Stimulated activated naive CD8-positive, alpha-beta T cell treated with anti-CD3 and anti-CD28 coated beads, Interleukin-15, amount 100 ng/mL, for 72 hours (primary cell): Measurements from ENCODE around the gene OR52J3.

Experiments used
- ATAC-seq: fragments of 150-1000 bp; cut with Tn5 transposase; 2 replicates; pipeline ENCODE4 v1.10.0; 2021; ENCODE audit warnings: mild to moderate bottlenecking, moderate library complexity
- DNase-seq, 2 donors: peaks; one replicate each; pipeline ENCODE4 v3.0.0; 2021 to 2022
- H3K27ac Mint-ChIP-seq, 2 donors: one replicate each; pipeline ENCODE4 v1.8.0; 2022; ENCODE audit warnings: mild to moderate bottlenecking in 2 of 2, mixed read lengths in 2 of 2, moderate library complexity in 2 of 2
- H3K27me3 Mint-ChIP-seq: one replicate; pipeline ENCODE4 v1.8.0; 2022; ENCODE audit warnings: mixed read lengths
- H3K4me1 Mint-ChIP-seq: one replicate; pipeline ENCODE4 v1.8.0; 2022; ENCODE audit warnings: mild to moderate bottlenecking, mixed read lengths
- H3K4me3 Mint-ChIP-seq, 2 donors: one replicate each; pipeline ENCODE4 v1.8.0; 2022; ENCODE audit warnings: mild to moderate bottlenecking in 2 of 2, mixed read lengths in 2 of 2, moderate library complexity in 1 of 2
- H3K9me3 Mint-ChIP-seq, 2 donors: one replicate each; pipeline ENCODE4 v1.8.0; 2022; ENCODE audit warnings: mixed read lengths in 2 of 2

OR52J3 gene

GRCh38 chr11:5069272-5069671 lies 22.9 kb downstream of the OR52J3 start, which contains the start of gene OR52E1:
OR52E1 (plus strand) TSS chr11:5069572.
- ATAC-seq (no peak), DNase-seq (no peak)
- Mint-ChIP-seq H3K9me3 (no peaks in the 10 kb centered on the region), H3K27me3 (no peaks in the 10 kb centered on the region), H3K4me1 (no peaks in the 10 kb centered on the region), H3K4me3 (no peak within 1 kb of the TSS), H3K27ac (no peak within 1 kb of the TSS)

- H3K27ac Mint-ChIP-seq: no peak overlapping the region
- H3K27me3 Mint-ChIP-seq: peaks cover 11% of the 10 kb centered on the region
- no peaks in the 10 kb centered on the region for H3K9me3 Mint-ChIP-seq
- H3K4me3 Mint-ChIP-seq: no peak overlapping the region
- no peak for DNase-seq
- no peak for ATAC-seq
- H3K4me1 Mint-ChIP-seq: no peaks in the 10 kb centered on the region
Observed at GRCh38 chr11:5071799-5072198, 25.5 kb downstream of the OR52J3 start.

GRCh38 chr11:5081405-5081804 lies 35.1 kb downstream of the OR52J3 start:
- Mint-ChIP-seq H3K9me3 (no peaks in the 10 kb centered on the region), H3K27me3 (peaks cover 4% of the 10 kb centered on the region), H3K4me3 (no peak overlapping the region), H3K4me1 (no peaks in the 10 kb centered on the region), H3K27ac (no peak overlapping the region)
- ATAC-seq (no peak), DNase-seq (no peak)

GRCh38 chr11:5083602-5084001 lies 37.3 kb downstream of the OR52J3 start:
- DNase-seq (no peak), ATAC-seq (no peak)
- H3K9me3 Mint-ChIP-seq: no peaks in the 10 kb centered on the region
- peaks cover 5% of the 10 kb centered on the region for H3K27me3 Mint-ChIP-seq
- no peaks in the 10 kb centered on the region for H3K4me1 Mint-ChIP-seq
- no peak overlapping the region for H3K27ac Mint-ChIP-seq
- no peak overlapping the region for H3K4me3 Mint-ChIP-seq

GRCh38 chr11:5088556-5088955 lies 42.2 kb downstream of the OR52J3 start:
- Mint-ChIP-seq H3K4me1 (no peaks in the 10 kb centered on the region), H3K27me3 (peaks cover 11% of the 10 kb centered on the region), H3K4me3 (no peak overlapping the region), H3K27ac (no peak overlapping the region), H3K9me3 (no peaks in the 10 kb centered on the region)
- ATAC-seq: no peak
- no peak for DNase-seq

GRCh38 chr11:5090668-5091067 lies 44.3 kb downstream of the OR52J3 start:
- DNase-seq: no peak
- Mint-ChIP-seq H3K27me3 (peaks cover 11% of the 10 kb centered on the region), H3K9me3 (no peaks in the 10 kb centered on the region), H3K27ac (no peak overlapping the region), H3K4me1 (no peaks in the 10 kb centered on the region), H3K4me3 (no peak overlapping the region)
- no peak for ATAC-seq

GRCh38 chr11:5092821-5093585 lies 46.7 kb downstream of the OR52J3 start:
- H3K27ac Mint-ChIP-seq: no peak overlapping the region
- no peak for ATAC-seq
- DNase-seq: no peak

GRCh38 chr11:5096011-5096410 lies 49.7 kb downstream of the OR52J3 start:
- DNase-seq (no peak), ATAC-seq (no peak)
- no peak overlapping the region for H3K4me3 Mint-ChIP-seq
- H3K4me1 Mint-ChIP-seq: no peaks in the 10 kb centered on the region
- H3K27me3 Mint-ChIP-seq: no peaks in the 10 kb centered on the region
- H3K9me3 Mint-ChIP-seq: no peaks in the 10 kb centered on the region
- no peak overlapping the region for H3K27ac Mint-ChIP-seq

More at GRCh38 chr11:5092821-5093585, 46.7 kb downstream of the OR52J3 start:
- no peak overlapping the region for H3K4me3 Mint-ChIP-seq
- H3K4me1 Mint-ChIP-seq: no peaks in the 10 kb centered on the region
- H3K9me3 Mint-ChIP-seq: no peaks in the 10 kb centered on the region
- H3K27me3 Mint-ChIP-seq: peaks cover 11% of the 10 kb centered on the region
